Measurements from ENCODE around the gene SELENON.

GRCh38 chr1:25803368-25803767 lies 3.4 kb downstream of the SELENON start:
- TF ChIP-seq CTCF (IDR thresholded peaks at IDR 0.05) (no peak), YY1 (IDR thresholded peaks at IDR 0.05; ENCODE audit: low read depth) (no peak)
- TF ChIP-seq, protein P1, sequence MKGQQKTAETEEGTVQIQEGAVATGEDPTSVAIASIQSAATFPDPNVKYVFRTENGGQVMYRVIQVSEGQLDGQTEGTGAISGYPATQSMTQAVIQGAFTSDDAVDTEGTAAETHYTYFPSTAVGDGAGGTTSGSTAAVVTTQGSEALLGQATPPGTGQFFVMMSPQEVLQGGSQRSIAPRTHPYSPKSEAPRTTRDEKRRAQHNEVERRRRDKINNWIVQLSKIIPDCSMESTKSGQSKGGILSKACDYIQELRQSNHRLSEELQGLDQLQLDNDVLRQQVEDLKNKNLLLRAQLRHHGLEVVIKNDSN (IDR thresholded peaks at IDR 0.05; ENCODE audit: borderline replicate concordance, low read depth), result no peak

Measured in SK-N-SH (cell line).